ENCODE results near the gene ZNF581. TPM values are rescaled to one million over a fixed set of nuclear protein-coding genes. Genes with fewer than 3 reads are reported as not detected.

The ZNF581 gene
- total RNA-seq, 1 experiment from 2014 or later: 37.5 TPM

DNA sequence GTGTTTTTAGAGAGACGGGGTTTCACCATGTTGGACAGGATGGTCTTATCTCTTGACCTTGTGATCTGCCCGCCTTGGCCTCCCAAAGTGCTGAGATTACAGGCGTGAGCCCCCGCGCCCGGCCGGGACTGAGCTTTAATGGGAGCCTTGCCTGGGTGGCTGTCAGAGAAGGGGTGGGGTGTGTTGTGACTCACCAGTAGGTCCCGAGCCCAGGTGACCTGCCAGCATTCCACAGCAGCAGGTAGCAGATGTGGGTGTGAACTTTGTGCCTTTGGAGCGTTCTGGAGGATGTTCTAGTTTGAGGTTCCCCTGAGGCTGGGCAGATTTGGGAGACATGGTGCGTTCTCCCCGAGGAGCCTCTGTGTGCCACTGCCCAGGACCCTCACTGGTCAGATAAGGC lies 24.5 kb downstream of the ZNF581 start:
- ATAC-seq: peak; percentile 54
- intact Hi-C loops (cut with micrococcal nuclease): no loop called here
- POLR2A ChIA-PET (ENCODE audit: unreplicated experiment): no interaction called here

GRCh38 chr19:55668603-55669348 lies 25.3 kb downstream of the ZNF581 start:
- H3K9me3 ChIP-seq (ENCODE audit: low read length): no peaks in the 10 kb centered on the region
- H3K9me2 ChIP-seq (replicated peaks; ENCODE audit: low read length): no peaks in the 10 kb centered on the region
- ChIA-PET CTCF (no interaction called here), POLR2A (ENCODE audit: unreplicated experiment) (no interaction called here)
- H3K4me2 ChIP-seq (ENCODE audit: low read length): no peak overlapping the region
- no peaks in the 10 kb centered on the region for H3K4me1 ChIP-seq (ENCODE audit: insufficient read depth, low read length)
- H3K36me3 ChIP-seq (ENCODE audit: low read depth, low read length): peaks cover 64% of the 10 kb centered on the region
- no peak for DNase-seq
- peaks cover 50% of the 10 kb centered on the region for H4K20me1 ChIP-seq (ENCODE audit: low read length)
- peaks cover 96% of the 10 kb centered on the region for H3K79me2 ChIP-seq (ENCODE audit: low read length)
- H3K4me3 ChIP-seq (ENCODE audit: low read length): no peak overlapping the region
- no peak for ATAC-seq
- H3K27me3 ChIP-seq (ENCODE audit: low read length): no peaks in the 10 kb centered on the region
- H3K27ac ChIP-seq (ENCODE audit: low read length): no peak overlapping the region
- no TSS peak for BruUV-seq (replicated peaks)
- no peak overlapping the region for H3K9ac ChIP-seq (ENCODE audit: low read length)
- no peak overlapping the region for H2AFZ ChIP-seq (ENCODE audit: low read length)
- peaks cover 12% of the 10 kb centered on the region for H3F3A ChIP-seq (ENCODE audit: low read length, unreplicated experiment)
- intact Hi-C loops (cut with micrococcal nuclease): no loop called here
- TF ChIP-seq, protein P1, sequence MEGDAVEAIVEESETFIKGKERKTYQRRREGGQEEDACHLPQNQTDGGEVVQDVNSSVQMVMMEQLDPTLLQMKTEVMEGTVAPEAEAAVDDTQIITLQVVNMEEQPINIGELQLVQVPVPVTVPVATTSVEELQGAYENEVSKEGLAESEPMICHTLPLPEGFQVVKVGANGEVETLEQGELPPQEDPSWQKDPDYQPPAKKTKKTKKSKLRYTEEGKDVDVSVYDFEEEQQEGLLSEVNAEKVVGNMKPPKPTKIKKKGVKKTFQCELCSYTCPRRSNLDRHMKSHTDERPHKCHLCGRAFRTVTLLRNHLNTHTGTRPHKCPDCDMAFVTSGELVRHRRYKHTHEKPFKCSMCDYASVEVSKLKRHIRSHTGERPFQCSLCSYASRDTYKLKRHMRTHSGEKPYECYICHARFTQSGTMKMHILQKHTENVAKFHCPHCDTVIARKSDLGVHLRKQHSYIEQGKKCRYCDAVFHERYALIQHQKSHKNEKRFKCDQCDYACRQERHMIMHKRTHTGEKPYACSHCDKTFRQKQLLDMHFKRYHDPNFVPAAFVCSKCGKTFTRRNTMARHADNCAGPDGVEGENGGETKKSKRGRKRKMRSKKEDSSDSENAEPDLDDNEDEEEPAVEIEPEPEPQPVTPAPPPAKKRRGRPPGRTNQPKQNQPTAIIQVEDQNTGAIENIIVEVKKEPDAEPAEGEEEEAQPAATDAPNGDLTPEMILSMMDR (conservative IDR thresholded peaks at IDR 0.05; ENCODE audit: low read depth, low read length): no peak
- no peak for TF ChIP-seq EZH2 (IDR thresholded peaks at IDR 0.05; ENCODE audit: low read length, unreplicated experiment)
- TF ChIP-seq EZH2phosphoT487 (IDR thresholded peaks at IDR 0.05; ENCODE audit: borderline replicate concordance, low read length): no peak

More for the DNA sequence above, 24.5 kb downstream of the ZNF581 start:
- peaks cover 58% of the 10 kb centered on the region for H4K20me1 ChIP-seq (ENCODE audit: low read length)
- no peaks in the 10 kb centered on the region for H3K27me3 ChIP-seq (ENCODE audit: low read length)
- DNase-seq: peak; percentile 40
- BruUV-seq (replicated peaks): no TSS peak
- H3K36me3 ChIP-seq (ENCODE audit: low read depth, low read length): peaks cover 69% of the 10 kb centered on the region
- no peaks in the 10 kb centered on the region for H3K4me1 ChIP-seq (ENCODE audit: insufficient read depth, low read length)
- CTCF ChIA-PET: no interaction called here
- no peak overlapping the region for H3K4me2 ChIP-seq (ENCODE audit: low read length)
- no peak overlapping the region for H3K9ac ChIP-seq (ENCODE audit: low read length)
- H3K9me2 ChIP-seq (replicated peaks; ENCODE audit: low read length): no peaks in the 10 kb centered on the region
- no peak for TF ChIP-seq EZH2phosphoT487 (IDR thresholded peaks at IDR 0.05; ENCODE audit: borderline replicate concordance, low read length)
- TF ChIP-seq, protein P1 (conservative IDR thresholded peaks at IDR 0.05; ENCODE audit: low read depth, low read length): no peak
- no peak for TF ChIP-seq EZH2 (IDR thresholded peaks at IDR 0.05; ENCODE audit: low read length, unreplicated experiment)
- H3F3A ChIP-seq (ENCODE audit: low read length, unreplicated experiment): peaks cover 7% of the 10 kb centered on the region
- no peak overlapping the region for H3K27ac ChIP-seq (ENCODE audit: low read length)
- H3K79me2 ChIP-seq (ENCODE audit: low read length): peaks cover 96% of the 10 kb centered on the region
- H3K9me3 ChIP-seq (ENCODE audit: low read length): no peaks in the 10 kb centered on the region
- H2AFZ ChIP-seq (ENCODE audit: low read length): no peak overlapping the region
- H3K4me3 ChIP-seq (ENCODE audit: low read length): no peak overlapping the region
